SU-DHL-6 (cell line): Measurements from ENCODE around the gene MAP7.
A peak's percentile ranks its signal among the peaks of the same experiment; 100 is the strongest.

Experiments used
- H2AFZ ChIP-seq: fragments of 200-600 bp; sonication (generic); 2 replicates; pipeline ENCODE4 v1.6.1; 2014; ENCODE audit warnings: low read depth, mild to moderate bottlenecking, moderate library complexity, mixed read lengths, antibody characterized with exemption, low read length; ENCODE audit not compliant: severe bottlenecking
- H3F3A ChIP-seq: fragments of 200-600 bp; shearing (Covaris generic); 2 replicates; pipeline ENCODE4 v1.6.0; 2016; ENCODE audit warnings: antibody characterized with exemption, mild to moderate bottlenecking; ENCODE audit not compliant: insufficient read depth
- H3K27ac ChIP-seq: fragments of 200-600 bp; sonication (generic); 2 replicates; pipeline ENCODE4 v1.5.1; 2016; ENCODE audit warnings: low read depth, mild to moderate bottlenecking, low read length, moderate library complexity, mixed read lengths
- H3K27me3 ChIP-seq: fragments of 200-600 bp; sonication (generic), shearing (Covaris generic); 2 replicates; pipeline ENCODE4 v1.6.0; 2014; ENCODE audit warnings: mild to moderate bottlenecking, low read length
- H3K36me3 ChIP-seq: fragments of 200-600 bp; sonication (generic); 2 replicates; pipeline ENCODE4 v1.6.1; 2014; ENCODE audit warnings: mild to moderate bottlenecking, low read length, mixed read lengths
- H3K4me2 ChIP-seq: fragments of 300-600, 200-600 bp; shearing (Covaris generic), sonication (generic); 2 replicates; pipeline ENCODE4 v1.6.0; 2014; ENCODE audit warnings: low read length, low read depth, mild to moderate bottlenecking; ENCODE audit not compliant: poor library complexity, severe bottlenecking
- H3K4me3 ChIP-seq: fragments of 200-600 bp; sonication (generic); 2 replicates; pipeline ENCODE4 v1.5.1; 2014; ENCODE audit warnings: antibody characterized with exemption, low read length, mild to moderate bottlenecking, mixed read lengths; ENCODE audit not compliant: insufficient read depth, poor library complexity, severe bottlenecking
- H3K79me2 ChIP-seq: fragments of 200-600 bp; sonication (generic); 2 replicates; pipeline ENCODE4 v1.6.1; 2014; ENCODE audit warnings: mild to moderate bottlenecking, low read length, moderate library complexity; ENCODE audit not compliant: insufficient read depth
- H3K9ac ChIP-seq: fragments of 200-600 bp; sonication (generic); 2 replicates; pipeline ENCODE4 v1.7.0; 2014; ENCODE audit warnings: mild to moderate bottlenecking, low read length
- H3K9me2 ChIP-seq: fragments of 200-600 bp; sonication (generic); replicated peaks from 2 replicates; pipeline ENCODE4 v1.6.1; 2014; ENCODE audit warnings: low read length; ENCODE audit not compliant: insufficient read depth
- H3K9me3 ChIP-seq: fragments of 200-600 bp; sonication (generic); 2 replicates; pipeline ENCODE4 v1.6.1; 2014; ENCODE audit warnings: low read length, mixed read lengths; ENCODE audit not compliant: insufficient read depth
- H4K20me1 ChIP-seq: fragments of 200-600 bp; sonication (generic); 2 replicates; pipeline ENCODE4 v1.6.1; 2014; ENCODE audit warnings: low read depth, mild to moderate bottlenecking, antibody characterized with exemption, low read length, moderate library complexity, mixed read lengths
- CTCF ChIP-seq: fragments of 200-600 bp; sonication (generic); IDR thresholded peaks from one replicate; pipeline ENCODE4 v1.5.1; 2017; ENCODE audit warnings: antibody characterized with exemption, mild to moderate bottlenecking, low read length, moderate library complexity; ENCODE audit not compliant: insufficient read depth, poor library complexity, severe bottlenecking
- EZH2phosphoT487 ChIP-seq: fragments of 200-600 bp; sonication (generic), shearing (Covaris generic); conservative IDR thresholded peaks from 2 replicates; pipeline ENCODE4 v1.6.1; 2018; ENCODE audit warnings: mild to moderate bottlenecking, antibody characterized with exemption, low read length, moderate library complexity, mixed read lengths

MAP7 gene

GRCh38 chr6:136582711-136583471 lies 32.7 kb upstream of the MAP7 start:
- TF ChIP-seq CTCF (peak; percentile 37), EZH2phosphoT487 (no peak)
- Histone ChIP-seq H3K27me3 (no peaks in the 10 kb centered on the region), H4K20me1 (no peaks in the 10 kb centered on the region), H3K4me3 (no peak overlapping the region), H3K9ac (no peak overlapping the region), H3K9me3 (no peaks in the 10 kb centered on the region), H3K27ac (no peak overlapping the region), H2AFZ (no peak overlapping the region), H3K36me3 (no peaks in the 10 kb centered on the region), H3K9me2 (no peaks in the 10 kb centered on the region), H3F3A (no peaks in the 10 kb centered on the region), H3K4me2 (no peak overlapping the region), H3K79me2 (no peaks in the 10 kb centered on the region)

- Histone ChIP-seq H3K27ac (no peak overlapping the region), H3K9me2 (no peaks in the 10 kb centered on the region), H3K36me3 (no peaks in the 10 kb centered on the region), H3F3A (no peaks in the 10 kb centered on the region), H4K20me1 (no peaks in the 10 kb centered on the region), H3K79me2 (no peaks in the 10 kb centered on the region), H3K4me2 (no peak overlapping the region), H3K27me3 (no peaks in the 10 kb centered on the region), H2AFZ (no peak overlapping the region), H3K9ac (no peak overlapping the region), H3K4me3 (no peak overlapping the region), H3K9me3 (no peaks in the 10 kb centered on the region)
- TF ChIP-seq CTCF (no peak), EZH2phosphoT487 (no peak)
These were observed 29.6 kb upstream of the MAP7 start for GRCh38 chr6:136579800-136580199.

- no peaks in the 10 kb centered on the region for H3K27me3 ChIP-seq
- no peaks in the 10 kb centered on the region for H4K20me1 ChIP-seq
- H3K79me2 ChIP-seq, result no peaks in the 10 kb centered on the region
- no peaks in the 10 kb centered on the region for H3F3A ChIP-seq
- no peak overlapping the region for H3K27ac ChIP-seq
- H3K4me2 ChIP-seq, result no peak overlapping the region
- H3K4me3 ChIP-seq, result no peak overlapping the region
- no peak for TF ChIP-seq CTCF
- TF ChIP-seq EZH2phosphoT487, result no peak
- no peaks in the 10 kb centered on the region; the same call in 1 of the 2 replicates for H3K9me3 ChIP-seq
- H3K36me3 ChIP-seq, result no peaks in the 10 kb centered on the region
- no peak overlapping the region for H3K9ac ChIP-seq
- no peak overlapping the region for H2AFZ ChIP-seq
- no peaks in the 10 kb centered on the region for H3K9me2 ChIP-seq
These were observed 26.6 kb upstream of the MAP7 start for GRCh38 chr6:136576821-136577220.
